ENCODE measurements around the gene PDE8B.
"Not testable (repeated sequence)": the region's sequence is repeated elsewhere in the genome, so short reads cannot be mapped to it uniquely, and the experiment has no call there.

PDE8B gene

GRCh38 chr5:77358255-77359205, 148.1 kb downstream of the PDE8B start:
- no peak for DNase-seq (ENCODE audit: low spot score)

GRCh38 chr5:77359231-77359630, 148.8 kb downstream of the PDE8B start:
- no peak for DNase-seq (ENCODE audit: low spot score)

GRCh38 chr5:77360381-77360780, 149.9 kb downstream of the PDE8B start:
- DNase-seq (ENCODE audit: low spot score) = no peak

GRCh38 chr5:77360973-77361372, 150.5 kb downstream of the PDE8B start:
- no peak for DNase-seq (ENCODE audit: low spot score)

- DNase-seq (ENCODE audit: low spot score) = no peak
These were observed 156.4 kb downstream of the PDE8B start for GRCh38 chr5:77366717-77367500.

- peak; percentile 46 for DNase-seq (ENCODE audit: low spot score)
These were observed 157.3 kb downstream of the PDE8B start for GRCh38 chr5:77367741-77368140.

- no peak for DNase-seq (ENCODE audit: low spot score)
These were observed 157.9 kb downstream of the PDE8B start for GRCh38 chr5:77368367-77368766.

- no peak for DNase-seq (ENCODE audit: low spot score)
These were observed 159.1 kb downstream of the PDE8B start for GRCh38 chr5:77369566-77369965.

- DNase-seq (ENCODE audit: low spot score) = no peak
These were observed 164.2 kb downstream of the PDE8B start for GRCh38 chr5:77374686-77375085.

GRCh38 chr5:77376609-77377300, 166.3 kb downstream of the PDE8B start:
- no peak for DNase-seq (ENCODE audit: low spot score)

- no peak for DNase-seq (ENCODE audit: low spot score)
These were observed 169.1 kb downstream of the PDE8B start for GRCh38 chr5:77379558-77380061.

- no peak for DNase-seq (ENCODE audit: low spot score)
These were observed 170.2 kb downstream of the PDE8B start for GRCh38 chr5:77380636-77381035.

- not testable (repeated sequence) for DNase-seq (ENCODE audit: low spot score)
These were observed 172.9 kb downstream of the PDE8B start for GRCh38 chr5:77383336-77383735.

- not testable (repeated sequence) for DNase-seq (ENCODE audit: low spot score)
These were observed 175.9 kb downstream of the PDE8B start for GRCh38 chr5:77386340-77386739.

GRCh38 chr5:77389746-77390145, 179.3 kb downstream of the PDE8B start:
- no peak for DNase-seq (ENCODE audit: low spot score)

GRCh38 chr5:77390221-77390620, 179.7 kb downstream of the PDE8B start:
- DNase-seq (ENCODE audit: low spot score) = no peak

- DNase-seq (ENCODE audit: low spot score) = no peak
These were observed 180.3 kb downstream of the PDE8B start for GRCh38 chr5:77390795-77391194.

- DNase-seq (ENCODE audit: low spot score) = no peak
These were observed 180.8 kb downstream of the PDE8B start for GRCh38 chr5:77391240-77391765.

GRCh38 chr5:77394064-77394715, 183.7 kb downstream of the PDE8B start:
- DNase-seq (ENCODE audit: low spot score) = no peak

- no peak for DNase-seq (ENCODE audit: low spot score)
These were observed 185.5 kb downstream of the PDE8B start for GRCh38 chr5:77396017-77396416.

GRCh38 chr5:77397686-77398292, 187.3 kb downstream of the PDE8B start:
- DNase-seq (ENCODE audit: low spot score) = no peak

Data from RKO (cell line).